GM23248 (cell line): ENCODE data around the gene INPP4A. TPM values are rescaled to one million over a fixed set of nuclear protein-coding genes. Genes with fewer than 3 reads are reported as not detected.

Source experiments
- DNase-seq: peaks from one replicate; pipeline ENCODE4 v3.0.0-alpha.2; 2015
- H2AFZ ChIP-seq: fragments of 200-600 bp; sonication (generic); 2 replicates; pipeline ENCODE4 v1.6.1; 2016; ENCODE audit warnings: antibody characterized with exemption
- H3F3A ChIP-seq: fragments of 200-600 bp; sonication (generic); 2 replicates; pipeline ENCODE4 v1.6.1; 2016; ENCODE audit warnings: mild to moderate bottlenecking, antibody characterized with exemption, mixed run types; ENCODE audit not compliant: insufficient read depth
- H3K27ac ChIP-seq: fragments of 200-600 bp; sonication (generic); 2 replicates; pipeline ENCODE4 v1.5.1; 2016; ENCODE audit warnings: mild to moderate bottlenecking
- H3K27me3 ChIP-seq: fragments of 200-600 bp; sonication (generic); replicated peaks from 2 replicates; pipeline ENCODE4 v1.6.1; 2016; ENCODE audit warnings: mild to moderate bottlenecking; ENCODE audit not compliant: insufficient read depth
- H3K36me3 ChIP-seq: fragments of 200-600 bp; sonication (generic); 2 replicates; pipeline ENCODE4 v1.6.1; 2016; ENCODE audit warnings: low read depth, mild to moderate bottlenecking
- H3K4me1 ChIP-seq: fragments of 200-600 bp; sonication (generic); 2 replicates; pipeline ENCODE4 v1.6.1; 2016; ENCODE audit warnings: mild to moderate bottlenecking; ENCODE audit not compliant: insufficient read depth
- H3K4me2 ChIP-seq: fragments of 200-600 bp; sonication (generic); one replicate; pipeline ENCODE4 v1.6.1; 2016; ENCODE audit warnings: mild to moderate bottlenecking; ENCODE audit not compliant: unreplicated experiment
- H3K4me3 ChIP-seq: fragments of 200-600 bp; sonication (generic); 2 replicates; pipeline ENCODE4 v1.5.1; 2016; ENCODE audit warnings: mild to moderate bottlenecking
- H3K79me2 ChIP-seq: fragments of 200-600 bp; sonication (generic); 2 replicates; pipeline ENCODE4 v1.6.1; 2016; ENCODE audit warnings: mild to moderate bottlenecking; ENCODE audit not compliant: insufficient read depth
- H3K9ac ChIP-seq: fragments of 200-600 bp; sonication (generic); 2 replicates; pipeline ENCODE4 v1.6.1; 2016; ENCODE audit warnings: mild to moderate bottlenecking
- H3K9me2 ChIP-seq: fragments of 200-600 bp; sonication (generic); 2 replicates; pipeline ENCODE4 v1.6.1; 2016; ENCODE audit warnings: mixed run types, mild to moderate bottlenecking, moderate library complexity; ENCODE audit not compliant: insufficient read depth
- H3K9me3 ChIP-seq: fragments of 200-600 bp; sonication (generic); one replicate; pipeline ENCODE4 v1.6.1; 2017; ENCODE audit warnings: low read depth
- H4K20me1 ChIP-seq: fragments of 200-600 bp; sonication (generic); 2 replicates; pipeline ENCODE4 v1.6.0; 2016; ENCODE audit not compliant: insufficient read depth
- EZH2 ChIP-seq: fragments of 200-600 bp; sonication (generic); IDR thresholded peaks from 2 replicates; pipeline ENCODE4 v1.6.1; 2018; ENCODE audit warnings: antibody characterized with exemption, mild to moderate bottlenecking; ENCODE audit not compliant: insufficient read depth, poor library complexity, severe bottlenecking
- EZH2phosphoT487 ChIP-seq: fragments of 200-600 bp; sonication (generic); IDR thresholded peaks from 2 replicates; pipeline ENCODE4 v1.6.1; 2018; ENCODE audit warnings: antibody characterized with exemption, moderate library complexity, mild to moderate bottlenecking, low read depth; ENCODE audit not compliant: insufficient read depth
- WGBS, 2 experiments: methylation state at CpG; one replicate each; pipeline ENCODE4 v1.1.6; 2015 to 2017; ENCODE audit warnings: low lambda C conversion rate in 2 of 2, low coverage in 1 of 2; ENCODE audit errors: missing lambda C conversion rate in 2 of 2; 5-methylcytosine and 5-hydroxymethylcytosine counted together
- in situ Hi-C: fragments of 300-500 bp; cut with MboI; formaldehyde crosslinking; loops from 2 replicates; pipeline ENCODE4 v1.15.0; 2020
- polyA plus RNA-seq: library from polyadenylated mRNA; unstranded; fragments of >200 nt; fragmentation: Nextera tagmentation; extraction: Ambion mirVana; gene quantifications from 2 replicates; pipeline ENCODE4 v1.2.1, GENCODE V29; 2016
- total RNA-seq: library from RNA; depleted of rRNA; stranded (reverse); fragments of >200 nt; shearing (Covaris generic); gene quantifications from 2 replicates; pipeline ENCODE4 v1.2.3, GENCODE V29; 2014

The INPP4A gene
- total and polyA plus RNA-seq, 2 experiments from 2014 or later = 9.5 to 16.0 TPM

DNA sequence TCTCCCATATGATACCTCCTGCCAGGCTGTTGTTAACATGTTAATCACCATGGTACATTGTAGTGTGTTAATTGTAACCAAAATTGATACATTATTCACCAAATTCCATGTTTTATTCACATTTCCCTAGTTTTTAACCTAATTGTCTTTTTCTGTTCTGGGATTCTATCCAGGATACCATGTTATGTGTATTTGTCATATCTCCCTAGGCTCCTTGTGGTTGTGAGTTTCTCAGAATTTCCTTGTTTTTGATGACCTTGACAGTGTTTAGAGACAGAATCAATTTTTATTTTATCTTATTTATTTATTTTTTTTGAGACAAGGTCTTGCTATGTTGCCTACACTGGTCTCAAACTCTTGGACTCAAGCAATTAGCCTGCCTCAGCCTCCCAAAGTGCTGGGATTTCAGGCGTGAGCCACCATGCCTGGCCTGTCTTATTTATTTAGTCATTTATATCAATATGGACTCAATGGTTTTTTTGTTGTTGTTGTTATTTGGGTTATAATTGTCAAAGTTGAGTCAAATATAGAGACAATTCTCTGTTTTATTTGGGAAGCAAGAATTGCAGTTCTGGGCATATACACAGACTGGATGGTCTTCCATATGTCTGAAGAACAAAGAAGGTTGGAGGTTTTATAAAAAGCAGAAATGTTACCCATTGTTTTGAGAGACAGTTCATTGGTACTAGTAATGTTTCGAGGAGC is 42.6 kb downstream of the INPP4A start:
- Histone ChIP-seq H2AFZ (no peak overlapping the region), H3K27ac (peak overlapping the region; percentile 17; the same call in 1 of the 2 replicates), H3F3A (no peaks in the 10 kb centered on the region; the same call in 1 of the 2 replicates), H3K9ac (no peak overlapping the region), H3K4me2 (no peak overlapping the region), H3K27me3 (no peaks in the 10 kb centered on the region), H3K4me3 (no peak overlapping the region), H3K36me3 (no peaks in the 10 kb centered on the region), H3K4me1 (peaks cover 10% of the 10 kb centered on the region), H3K9me2 (no peaks in the 10 kb centered on the region), H4K20me1 (peaks cover 3% of the 10 kb centered on the region; the same call in 1 of the 2 replicates), H3K79me2 (peaks cover 59% of the 10 kb centered on the region), H3K9me3 (no peaks in the 10 kb centered on the region)
- WGBS, 2 experiments = 82 to 86% methylated on average over 2 of the region's 2 CpGs
- TF ChIP-seq EZH2 = no peak
- no peak for TF ChIP-seq EZH2phosphoT487
- in situ Hi-C loops = no loop called here
- DNase-seq = peak; percentile 53

DNA sequence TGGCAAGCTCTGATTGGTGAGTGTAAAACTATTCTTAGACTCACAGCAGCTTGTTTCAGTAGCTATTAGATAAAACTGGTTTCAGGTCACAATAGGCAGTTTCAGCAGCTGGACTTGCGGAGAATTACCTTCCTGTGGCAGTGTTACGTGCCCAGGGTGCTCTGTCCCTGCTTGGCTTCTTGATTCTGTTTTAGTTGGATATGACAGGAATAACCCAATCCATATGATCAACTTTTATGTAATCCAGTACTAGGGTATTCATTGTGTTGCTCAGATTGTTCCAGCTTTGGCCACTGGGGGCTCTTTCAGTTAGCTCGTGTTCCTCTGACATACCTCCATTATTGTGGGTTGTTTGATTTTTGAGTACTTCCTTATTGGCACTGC is 43.1 kb downstream of the INPP4A start:
- peak; percentile 28 for DNase-seq
- Histone ChIP-seq H2AFZ (no peak overlapping the region), H3K79me2 (peaks cover 64% of the 10 kb centered on the region), H3F3A (no peaks in the 10 kb centered on the region; the same call in 1 of the 2 replicates), H3K36me3 (no peaks in the 10 kb centered on the region), H3K4me1 (peaks cover 10% of the 10 kb centered on the region), H3K9ac (no peak overlapping the region), H3K27me3 (no peaks in the 10 kb centered on the region), H3K4me2 (no peak overlapping the region), H4K20me1 (peaks cover 3% of the 10 kb centered on the region; the same call in 1 of the 2 replicates), H3K9me2 (no peaks in the 10 kb centered on the region), H3K4me3 (no peak overlapping the region), H3K9me3 (no peaks in the 10 kb centered on the region), H3K27ac (no peak overlapping the region)
- 80 to 87% methylated on average over 3 of the region's 3 CpGs for WGBS, 2 experiments
- no peak for TF ChIP-seq EZH2phosphoT487
- TF ChIP-seq EZH2 = no peak
- in situ Hi-C loops = no loop called here

DNA sequence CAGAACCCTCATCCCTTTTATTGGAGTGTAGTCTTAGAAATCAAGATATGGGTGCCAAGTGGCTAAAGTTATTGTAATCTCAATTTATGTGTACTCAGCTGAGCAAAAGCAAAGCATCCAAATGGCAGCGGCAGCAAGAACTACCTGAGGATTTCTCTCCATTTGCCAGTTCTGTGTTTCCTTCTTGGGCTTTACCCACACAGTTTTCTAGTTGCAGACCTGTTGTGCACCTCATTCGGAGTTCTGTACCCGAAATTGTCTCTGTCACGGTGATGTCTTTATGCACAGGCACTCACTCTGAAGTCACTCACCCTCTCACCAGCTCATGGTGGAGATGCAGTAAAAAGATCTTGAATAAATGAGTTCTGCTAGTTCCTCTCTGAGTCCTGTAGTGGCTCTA is 43.6 kb downstream of the INPP4A start:
- H3F3A ChIP-seq = no peaks in the 10 kb centered on the region; the same call in 1 of the 2 replicates
- WGBS, 2 experiments = 97% methylated on average over 4 of the region's 4 CpGs
- H3K9me2 ChIP-seq = no peaks in the 10 kb centered on the region
- H3K9ac ChIP-seq = no peak overlapping the region
- in situ Hi-C loops = no loop called here
- H3K27ac ChIP-seq = no peak overlapping the region
- H3K4me3 ChIP-seq = no peak overlapping the region
- H3K4me2 ChIP-seq = no peak overlapping the region
- H3K79me2 ChIP-seq = peaks cover 68% of the 10 kb centered on the region
- no peak overlapping the region for H2AFZ ChIP-seq
- H3K4me1 ChIP-seq = peaks cover 10% of the 10 kb centered on the region
- no peak for DNase-seq
- no peaks in the 10 kb centered on the region for H3K27me3 ChIP-seq
- no peaks in the 10 kb centered on the region for H3K36me3 ChIP-seq
- H3K9me3 ChIP-seq = no peaks in the 10 kb centered on the region
- TF ChIP-seq EZH2 (no peak), EZH2phosphoT487 (no peak)
- H4K20me1 ChIP-seq = peaks cover 3% of the 10 kb centered on the region; the same call in 1 of the 2 replicates

DNA sequence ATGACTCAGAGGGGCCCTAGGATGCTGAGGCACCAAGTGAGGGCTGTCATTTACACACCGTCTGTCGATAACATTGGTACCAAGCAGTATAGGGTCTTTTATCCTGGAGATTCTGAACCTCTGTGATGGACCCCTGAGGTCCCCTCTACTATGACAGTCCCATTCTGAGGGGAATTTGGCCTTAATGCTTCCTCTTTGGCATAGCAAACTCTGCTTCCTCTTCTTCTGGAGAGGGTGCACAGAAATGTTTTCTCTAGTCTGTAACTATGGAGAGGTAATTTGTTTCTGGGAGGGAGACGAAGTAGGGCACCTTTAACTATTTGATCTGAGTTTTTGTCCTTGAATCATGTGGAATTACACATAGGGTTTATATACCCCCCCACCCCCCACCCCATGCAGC is 44.8 kb downstream of the INPP4A start:
- 93 to 95% methylated on average over 3 of the region's 3 CpGs for WGBS, 2 experiments
- H2AFZ ChIP-seq = no peak overlapping the region

More for the DNA sequence above, 44.8 kb downstream of the INPP4A start:
- Histone ChIP-seq H3K4me3 (no peak overlapping the region), H3K4me1 (peaks cover 10% of the 10 kb centered on the region), H3K9ac (no peak overlapping the region), H4K20me1 (peaks cover 3% of the 10 kb centered on the region; the same call in 1 of the 2 replicates), H3K9me2 (no peaks in the 10 kb centered on the region), H3K36me3 (no peaks in the 10 kb centered on the region), H3K27me3 (no peaks in the 10 kb centered on the region), H3F3A (no peaks in the 10 kb centered on the region; the same call in 1 of the 2 replicates), H3K79me2 (peaks cover 63% of the 10 kb centered on the region), H3K4me2 (no peak overlapping the region), H3K9me3 (no peaks in the 10 kb centered on the region), H3K27ac (no peak overlapping the region)
- no peak for DNase-seq
- in situ Hi-C loops = no loop called here
- TF ChIP-seq EZH2 (no peak), EZH2phosphoT487 (no peak)
